ENCODE data around the gene TRAF7.

Gene TRAF7

DNA sequence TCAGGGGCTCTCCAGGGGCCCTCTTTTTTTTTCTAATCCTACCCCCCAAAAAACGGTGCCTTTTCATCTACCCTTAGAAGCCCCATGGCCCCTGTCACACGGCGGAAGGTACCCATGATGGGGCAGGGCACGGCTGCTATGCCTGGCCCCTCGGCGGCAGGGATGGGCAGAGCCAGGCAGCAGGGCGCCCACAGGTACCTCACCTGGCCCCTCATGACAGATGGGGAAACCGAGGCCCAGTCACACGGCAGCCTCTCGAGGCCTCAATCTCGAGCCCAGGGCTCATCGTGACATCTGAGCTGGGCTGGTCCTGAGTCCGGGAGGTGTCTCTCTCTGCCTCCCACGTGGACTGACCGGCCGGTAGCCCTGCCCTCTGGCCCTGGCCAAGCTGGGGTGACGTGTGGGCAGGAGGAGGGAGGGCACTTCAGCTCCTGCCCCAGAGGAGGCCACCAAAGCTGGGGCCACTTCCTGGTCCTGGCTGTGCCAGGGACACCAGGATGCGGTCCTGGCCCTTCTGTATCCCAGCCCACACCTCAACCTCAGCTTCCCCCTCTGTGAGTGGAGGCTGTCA is 11.6 kb downstream of the TRAF7 start:
- DNase-seq: no peak

DNA sequence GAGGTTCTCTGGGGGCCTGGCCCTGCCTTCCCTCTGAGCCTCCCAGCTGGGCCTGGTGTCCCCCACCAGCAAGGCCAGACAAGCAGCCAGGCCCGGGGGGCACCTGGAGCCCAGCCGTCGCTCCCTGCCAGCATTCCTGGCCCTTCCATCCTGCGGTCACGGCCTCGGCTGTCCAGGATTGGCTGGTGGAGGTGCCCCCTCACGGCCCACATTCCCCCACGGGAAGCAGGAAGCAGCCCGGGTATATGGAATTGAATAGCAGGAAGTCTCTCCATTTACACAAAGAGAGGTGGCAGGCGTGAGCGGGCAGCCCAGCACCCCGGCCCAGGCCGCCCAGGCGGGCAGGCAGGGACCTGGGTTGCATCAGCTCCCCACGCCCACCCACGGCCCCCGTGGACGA is 14.5 kb downstream of the TRAF7 start:
- DNase-seq: no peak

DNA sequence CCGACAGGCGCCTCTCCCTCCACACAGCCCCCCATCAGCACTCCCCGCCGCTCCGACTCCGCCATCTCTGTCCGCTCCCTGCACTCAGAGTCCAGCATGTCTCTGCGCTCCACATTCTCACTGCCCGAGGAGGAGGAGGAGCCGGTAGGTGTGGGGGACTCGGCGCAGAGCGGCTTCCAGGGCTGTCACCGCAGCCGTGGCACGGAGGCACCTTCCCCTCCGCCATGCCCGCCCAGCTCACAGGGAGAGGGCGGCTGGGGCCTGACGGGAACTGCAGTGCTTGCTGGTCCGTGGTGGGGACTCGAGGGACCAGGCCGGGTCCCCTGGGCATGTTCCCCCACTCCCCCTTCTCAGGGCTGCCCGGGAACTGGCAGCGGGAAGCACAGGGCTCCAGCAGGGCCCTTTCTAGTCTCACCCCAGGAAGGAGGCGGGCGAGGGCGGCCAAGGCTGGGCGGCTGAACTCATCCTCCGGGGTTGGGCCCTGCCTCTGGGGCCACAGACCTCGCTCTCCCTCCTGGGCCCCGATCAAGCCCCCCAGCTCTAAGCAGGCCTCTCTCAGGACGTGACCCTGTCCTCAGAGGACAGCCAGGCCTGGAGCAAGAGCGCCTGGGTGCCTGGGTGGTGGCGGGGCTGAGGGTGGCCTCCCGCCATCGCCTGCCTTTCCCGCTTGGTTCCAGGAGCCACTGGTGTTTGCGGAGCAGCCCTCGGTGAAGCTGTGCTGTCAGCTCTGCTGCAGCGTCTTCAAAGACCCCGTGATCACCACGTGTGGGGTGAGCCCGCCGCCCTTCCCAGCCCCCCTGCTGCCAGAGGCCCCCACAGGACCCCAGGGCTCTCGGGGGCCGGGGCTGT is 15.2 kb downstream of the TRAF7 start:
- no peak for DNase-seq

DNA sequence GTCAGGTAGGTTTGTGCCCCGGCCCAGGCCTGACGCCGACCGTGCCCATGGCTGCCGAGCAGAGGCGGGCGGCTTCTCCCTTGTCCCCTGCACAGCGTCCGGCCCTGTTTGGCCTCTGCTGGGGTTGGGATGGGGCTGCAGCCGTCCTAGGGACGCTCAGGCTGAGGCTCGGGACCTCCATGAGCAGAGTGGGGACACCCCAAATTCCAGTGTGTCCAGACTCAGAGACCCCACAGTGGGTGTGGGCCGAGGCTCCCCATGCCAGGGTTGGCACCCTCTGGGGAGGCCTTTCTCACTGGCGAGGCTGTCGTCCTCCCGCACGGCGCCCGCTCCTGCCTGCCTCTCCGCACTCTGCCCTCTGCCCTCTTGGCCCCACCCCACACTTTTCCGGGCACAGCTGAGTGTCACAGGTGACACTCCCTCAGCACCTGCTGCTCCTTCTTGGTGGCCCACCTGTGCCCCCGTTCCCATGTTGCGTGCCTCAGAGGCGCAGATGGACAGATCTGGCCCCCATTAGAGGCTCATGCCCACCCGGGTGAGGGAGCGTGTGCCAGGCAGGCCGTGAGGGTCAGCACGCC is 16.1 kb downstream of the TRAF7 start:
- no peak for DNase-seq

DNA sequence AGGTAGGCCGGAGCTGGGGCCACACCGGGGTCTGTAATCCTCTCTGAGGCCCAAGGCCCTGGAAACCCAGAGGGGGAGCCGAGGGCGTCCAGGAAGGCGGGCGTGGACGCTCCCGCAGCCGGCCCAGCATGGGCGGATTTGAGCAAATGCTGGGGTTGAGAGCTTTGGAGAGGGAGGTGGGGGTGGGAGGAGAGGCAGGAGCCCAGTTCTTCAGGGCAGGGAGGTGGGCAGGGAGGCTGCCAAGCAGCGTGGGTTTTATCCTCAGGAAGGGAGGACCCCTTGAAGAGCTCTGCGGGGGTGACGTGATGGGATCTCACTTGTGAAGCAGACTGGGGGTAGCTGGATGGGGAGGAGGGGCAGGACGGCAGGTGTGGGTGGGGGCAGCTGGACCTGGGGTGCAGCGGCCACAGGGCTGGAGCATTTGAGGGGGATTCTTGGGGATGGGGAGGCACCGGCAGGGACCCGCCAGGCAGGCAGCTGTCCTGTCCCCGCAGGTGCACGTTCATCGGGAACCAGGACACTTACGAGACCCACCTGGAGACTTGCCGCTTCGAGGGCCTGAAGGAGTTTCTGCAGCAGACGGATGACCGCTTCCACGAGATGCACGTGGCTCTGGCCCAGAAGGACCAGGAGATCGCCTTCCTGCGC is 17.2 kb downstream of the TRAF7 start:
- DNase-seq: no peak

DNA sequence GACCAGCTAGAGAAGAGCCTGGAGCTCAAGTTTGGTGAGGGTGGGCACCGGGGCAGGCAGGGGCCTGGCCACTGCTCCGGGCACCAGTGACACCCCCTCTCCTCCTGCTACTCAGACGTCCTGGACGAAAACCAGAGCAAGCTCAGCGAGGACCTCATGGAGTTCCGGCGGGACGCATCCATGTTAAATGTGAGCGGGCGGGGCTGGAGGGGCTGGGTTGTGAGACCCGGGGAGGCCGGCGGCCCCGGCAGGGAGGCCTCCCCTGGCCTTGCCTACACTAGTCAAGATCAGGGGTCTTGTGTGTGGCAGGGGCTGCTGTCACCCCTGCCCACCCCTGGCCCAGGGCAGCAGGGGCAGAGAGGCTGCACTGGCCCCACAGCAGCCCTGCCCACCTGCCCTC is 17.8 kb downstream of the TRAF7 start:
- no peak for DNase-seq

DNA sequence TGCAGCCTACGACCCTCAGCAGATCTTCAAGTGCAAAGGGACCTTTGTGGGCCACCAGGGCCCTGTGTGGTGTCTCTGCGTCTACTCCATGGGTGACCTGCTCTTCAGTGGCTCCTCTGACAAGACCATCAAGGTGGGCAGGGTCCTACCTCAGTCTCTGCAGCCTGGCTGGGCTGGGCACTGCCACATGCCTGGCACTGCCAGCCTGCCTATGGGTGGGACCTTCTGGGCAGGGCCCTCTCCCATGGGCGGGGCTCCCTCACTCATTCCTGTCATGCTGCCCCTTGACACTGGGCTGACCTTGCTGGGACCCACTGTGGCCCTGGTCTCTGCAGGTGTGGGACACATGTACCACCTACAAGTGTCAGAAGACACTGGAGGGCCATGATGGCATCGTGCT is 18.3 kb downstream of the TRAF7 start:
- DNase-seq: no peak

DNA sequence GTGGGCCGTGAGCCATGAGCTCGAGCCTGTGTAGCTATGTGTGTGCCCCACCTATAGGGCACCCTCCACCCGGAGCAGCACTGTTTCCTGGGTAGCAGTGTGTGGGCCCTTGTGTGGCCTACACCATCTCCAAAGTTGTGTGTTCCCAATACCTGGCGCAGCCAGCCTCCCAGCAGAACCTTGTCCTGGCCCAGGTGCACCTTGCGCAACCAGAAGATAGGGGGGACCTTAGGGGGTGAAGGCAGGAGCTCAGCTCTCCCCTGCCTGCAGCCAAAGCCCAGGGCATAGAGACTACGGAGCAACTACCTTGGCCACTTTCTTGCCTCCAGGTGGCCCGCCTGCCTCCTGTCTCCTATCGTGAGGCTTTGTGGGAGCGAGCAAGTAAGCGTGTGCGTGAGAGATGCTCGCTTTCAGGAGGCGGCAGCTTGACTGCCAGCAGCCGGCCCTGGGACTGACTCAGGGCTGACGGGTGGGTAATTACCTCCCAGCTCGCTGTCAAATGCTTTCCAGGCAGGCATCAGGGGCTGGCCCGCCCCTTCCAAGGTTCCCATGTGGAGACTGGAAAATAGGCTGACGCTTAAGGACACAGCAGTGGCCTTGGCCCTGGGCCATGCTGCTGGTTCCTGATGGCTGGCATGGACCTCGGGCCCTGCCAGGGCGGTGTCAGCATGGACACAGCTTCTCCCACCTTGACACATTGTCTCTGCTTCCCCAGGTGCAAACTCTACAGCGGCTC is 19.0 kb downstream of the TRAF7 start:
- DNase-seq: no peak

DNA sequence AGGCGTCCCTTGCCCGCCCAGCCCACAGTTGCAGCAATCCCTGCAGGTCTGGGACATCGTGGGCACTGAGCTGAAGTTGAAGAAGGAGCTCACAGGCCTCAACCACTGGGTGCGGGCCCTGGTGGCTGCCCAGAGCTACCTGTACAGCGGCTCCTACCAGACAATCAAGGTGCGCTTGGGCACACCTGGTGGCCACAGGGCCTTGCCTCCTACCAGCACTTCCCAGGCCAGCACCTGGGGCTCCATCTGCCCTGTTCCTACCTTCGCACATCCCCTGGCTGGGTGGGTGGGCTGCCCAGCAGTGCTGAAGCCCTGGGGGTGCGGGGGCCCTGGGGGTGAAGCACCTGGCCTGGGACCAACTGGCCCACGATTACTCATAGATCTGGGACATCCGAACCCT is 19.9 kb downstream of the TRAF7 start:
- DNase-seq: no peak

DNA sequence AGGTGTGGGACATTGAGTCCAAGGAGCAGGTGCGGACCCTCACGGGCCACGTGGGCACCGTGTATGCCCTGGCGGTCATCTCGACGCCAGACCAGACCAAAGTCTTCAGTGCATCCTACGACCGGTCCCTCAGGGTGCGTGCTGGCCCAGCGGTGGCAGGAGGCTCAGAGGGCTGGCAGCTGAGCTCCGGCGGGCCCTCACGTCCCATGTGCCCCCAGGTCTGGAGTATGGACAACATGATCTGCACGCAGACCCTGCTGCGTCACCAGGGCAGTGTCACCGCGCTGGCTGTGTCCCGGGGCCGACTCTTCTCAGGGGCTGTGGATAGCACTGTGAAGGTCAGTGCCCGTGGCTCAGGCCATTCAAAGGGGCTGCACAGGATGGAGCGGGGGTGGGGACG is 20.5 kb downstream of the TRAF7 start:
- DNase-seq: no peak

DNA sequence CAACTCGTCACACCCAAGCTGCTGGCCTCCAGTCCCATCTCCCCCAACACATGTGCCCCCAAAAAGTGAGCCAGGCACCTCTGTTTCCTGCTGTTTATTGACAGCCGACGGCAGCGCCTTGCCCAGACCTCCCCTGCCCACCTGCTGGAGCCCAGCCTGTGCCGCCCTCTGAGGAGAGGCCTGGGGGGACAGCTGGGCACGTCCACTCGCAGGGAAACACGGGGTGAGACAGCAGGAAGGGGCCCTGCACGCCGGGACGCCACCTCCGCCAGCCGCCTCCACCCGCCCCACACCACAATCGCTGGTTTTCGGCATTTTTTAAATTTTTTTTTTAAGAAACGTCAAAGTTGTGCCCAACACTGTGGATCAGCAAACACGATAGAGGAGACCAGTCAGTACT is 21.5 kb downstream of the TRAF7 start:
- no peak for DNase-seq

DNA sequence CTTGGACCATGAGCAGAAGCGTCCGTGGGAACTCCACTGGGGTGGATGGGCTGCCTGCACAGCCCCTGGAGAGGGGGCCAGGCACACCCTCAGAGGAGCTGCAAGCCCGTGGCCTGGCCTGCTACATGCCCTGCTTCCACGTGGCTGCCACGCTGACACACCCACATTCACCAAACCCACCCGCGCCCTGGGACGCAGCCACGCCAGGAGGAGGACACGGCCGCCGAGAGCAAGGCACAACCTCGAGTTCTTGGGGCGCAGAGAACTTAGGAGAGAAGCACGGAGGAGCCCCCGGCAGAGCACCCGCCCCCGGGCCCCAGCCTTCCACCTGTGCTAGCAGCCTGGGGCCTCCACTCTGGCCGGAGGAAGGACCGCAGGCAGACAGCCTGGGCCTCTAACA is 22.0 kb downstream of the TRAF7 start:
- DNase-seq: no peak

DNA sequence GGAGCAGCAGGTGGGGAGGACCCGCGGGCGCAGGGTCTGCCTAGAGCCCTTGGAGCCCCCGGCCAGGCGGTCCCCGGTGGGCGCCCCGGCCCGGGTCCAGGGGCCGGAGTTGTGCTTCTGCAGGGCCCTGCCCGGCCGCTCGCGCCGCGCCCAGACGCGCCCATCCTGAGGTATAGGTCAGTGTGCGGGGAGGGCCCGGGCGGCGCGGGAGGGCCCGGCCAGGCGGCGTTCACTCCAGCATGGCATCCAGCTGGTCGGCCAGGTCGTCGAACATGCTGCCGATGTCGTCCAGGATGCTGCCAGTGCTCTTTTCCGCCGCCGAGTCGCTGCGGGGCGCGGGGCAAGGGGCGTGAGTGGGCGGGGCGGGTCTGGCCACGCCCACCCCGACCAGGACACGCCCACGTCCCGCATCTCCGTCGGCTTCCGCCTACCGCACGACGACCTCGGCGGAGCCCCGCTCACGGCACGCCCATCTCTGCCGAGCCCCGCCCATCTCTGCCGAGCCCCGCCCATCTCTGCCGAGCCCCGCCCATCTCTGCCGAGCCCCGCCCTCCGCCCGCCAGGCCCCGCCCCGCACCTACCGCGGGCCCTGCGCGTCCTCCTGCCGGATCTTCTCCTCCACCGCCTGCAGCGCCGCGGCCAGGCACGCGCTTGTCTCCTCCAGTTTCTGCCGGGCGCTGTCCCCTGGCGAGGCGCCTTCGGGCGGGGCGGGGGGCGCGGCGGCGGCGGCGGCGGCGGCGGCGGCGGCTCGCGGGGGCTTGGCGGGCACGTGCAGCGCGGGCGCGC is 22.9 kb downstream of the TRAF7 start:
- no peak for DNase-seq

DNA sequence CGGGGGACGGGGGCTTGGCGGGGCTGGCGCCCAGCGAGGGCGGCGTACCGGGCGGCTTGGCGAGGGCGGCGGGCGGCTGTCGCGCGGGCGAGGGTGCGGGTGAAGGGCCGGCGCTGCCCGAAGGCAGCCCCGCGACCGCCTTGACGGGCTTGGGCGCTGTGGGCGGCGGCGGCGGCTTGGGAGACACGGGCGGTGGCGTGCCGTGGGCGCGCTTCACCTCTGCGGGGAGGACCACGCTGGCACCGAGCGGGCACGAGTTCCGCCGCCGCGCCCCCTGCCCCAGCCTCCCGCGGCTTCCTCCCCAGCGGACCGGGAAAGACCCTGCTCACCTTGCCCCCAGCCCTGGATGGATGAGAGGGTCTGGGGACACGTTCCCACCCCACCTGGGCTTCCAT is 23.5 kb downstream of the TRAF7 start:
- no peak for DNase-seq

DNA sequence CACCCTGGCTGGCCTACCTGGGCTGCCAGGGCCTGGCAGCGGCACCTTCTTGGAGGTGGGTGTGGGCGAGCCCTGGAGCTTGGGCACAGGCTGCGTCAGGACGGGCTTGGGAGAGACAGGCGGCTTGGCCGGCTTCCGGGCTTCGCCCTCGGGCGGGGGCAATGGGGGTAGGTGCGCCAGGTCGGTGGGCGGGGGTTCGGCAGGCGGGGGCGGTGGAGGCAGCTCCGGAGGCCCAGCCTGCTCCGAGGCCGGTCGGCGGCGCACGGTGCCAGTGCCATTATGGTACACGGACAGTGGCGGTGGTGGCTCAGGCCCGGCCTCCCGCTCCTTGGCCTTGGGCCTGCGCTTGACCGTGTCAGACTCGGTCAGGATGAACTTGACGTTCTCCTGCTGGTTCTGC is 24.0 kb downstream of the TRAF7 start:
- no peak for DNase-seq

DNA sequence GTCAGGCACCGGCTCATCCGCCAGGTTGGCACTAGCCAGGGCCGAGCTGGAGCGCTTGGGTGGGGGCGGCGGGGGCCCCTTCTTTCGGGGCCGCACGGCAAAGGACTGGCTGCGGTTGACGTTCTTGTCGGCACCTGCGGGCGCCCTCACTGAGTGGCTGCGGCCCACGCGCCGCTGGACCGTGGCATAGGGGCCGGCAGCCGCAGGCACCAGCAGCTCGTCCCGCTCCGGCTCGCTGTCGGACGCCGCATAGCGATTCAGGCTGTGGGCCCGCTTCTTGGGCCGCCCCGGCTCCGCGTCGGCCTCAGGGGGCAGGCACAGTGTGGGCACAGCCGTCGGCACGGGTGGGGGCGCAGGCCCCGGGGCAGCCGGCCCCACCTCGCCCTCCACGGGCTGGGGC is 24.9 kb downstream of the TRAF7 start:
- no peak for DNase-seq

DNA sequence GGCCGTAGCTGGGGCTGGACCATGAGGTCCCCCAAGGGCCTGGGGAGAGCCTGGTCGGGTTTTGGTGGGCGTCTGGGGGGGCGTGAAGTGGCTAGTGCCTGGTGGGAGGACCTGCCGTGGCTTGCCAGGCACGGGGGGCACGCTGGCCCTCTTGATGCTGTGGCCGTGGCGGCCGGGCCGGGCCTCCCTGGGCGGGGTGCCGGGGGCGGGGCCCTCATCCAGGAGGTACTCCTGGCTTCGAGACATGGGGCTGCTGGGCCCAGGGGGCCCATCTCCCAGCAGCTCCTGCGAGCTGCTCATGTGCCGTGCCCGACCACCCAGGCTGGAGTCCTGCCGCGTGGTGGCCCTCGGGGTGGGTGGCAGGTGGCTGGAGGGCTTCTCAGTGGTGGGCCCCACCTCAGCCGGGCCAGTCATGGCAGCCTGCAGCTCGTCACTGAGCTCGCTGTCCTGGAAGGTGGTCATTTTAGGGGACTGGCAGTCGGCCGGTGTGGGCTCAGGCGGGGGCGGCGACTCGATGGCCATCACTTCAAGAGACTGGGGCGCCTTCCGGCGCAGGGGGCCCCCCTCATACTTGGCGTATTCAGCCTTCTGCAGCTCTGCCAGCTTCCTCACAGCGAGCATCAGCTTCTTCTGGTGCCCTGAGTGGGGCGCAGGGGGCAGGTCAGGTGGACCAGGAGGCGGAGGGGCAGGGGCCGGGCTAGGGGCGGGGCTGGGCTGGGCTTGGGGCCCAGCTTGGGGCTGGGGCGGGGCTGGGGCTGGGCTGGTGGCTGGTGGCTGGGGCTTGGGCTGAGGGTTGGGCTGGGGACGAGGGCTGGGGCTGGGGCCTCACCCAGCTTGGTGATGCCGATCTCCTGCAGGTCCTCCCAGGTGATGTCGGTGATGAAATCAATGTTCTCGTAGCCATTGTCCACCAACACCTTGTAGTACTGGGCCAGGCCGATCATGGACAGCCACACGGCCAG is 25.7 kb downstream of the TRAF7 start:
- no peak for DNase-seq

DNA sequence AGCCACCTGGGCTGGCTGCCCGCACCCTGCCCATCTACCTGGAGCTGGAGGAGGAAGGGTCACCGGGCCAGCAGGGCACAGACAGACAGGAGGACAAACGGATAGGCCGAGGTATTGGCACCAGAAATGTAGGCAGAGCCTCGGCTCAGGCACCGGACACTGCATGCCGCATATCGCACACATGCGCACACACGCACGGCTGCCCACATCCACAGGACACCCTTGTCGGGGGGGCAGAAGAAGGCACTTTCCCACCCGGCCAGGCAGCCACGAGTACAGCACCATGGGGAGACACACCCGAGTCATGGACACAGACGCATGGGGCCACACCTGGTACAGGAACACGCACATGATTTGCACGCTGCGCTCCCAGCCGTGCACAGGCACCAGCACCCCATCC is 26.4 kb downstream of the TRAF7 start:
- no peak for DNase-seq

DNA sequence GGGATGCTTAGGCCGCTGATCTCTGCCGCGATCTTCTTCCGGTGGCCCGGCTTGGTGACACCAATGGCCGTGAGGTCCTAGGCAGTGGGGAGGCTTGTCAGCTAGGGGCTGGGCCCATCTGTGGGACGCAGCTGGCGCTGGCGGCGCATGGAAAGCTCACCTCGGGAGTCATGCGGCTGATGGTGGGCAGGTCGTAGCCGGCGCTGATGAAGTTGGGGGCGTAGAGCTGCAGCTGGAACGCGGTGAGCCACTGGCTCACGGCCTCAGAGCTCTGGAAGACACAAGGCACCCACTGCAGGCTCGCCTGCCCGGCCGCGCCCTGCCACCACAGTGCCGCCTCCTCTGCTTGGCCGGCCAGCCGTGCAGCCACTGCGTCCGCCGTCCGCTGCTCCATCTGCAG is 28.1 kb downstream of the TRAF7 start:
- DNase-seq: no peak

DNA sequence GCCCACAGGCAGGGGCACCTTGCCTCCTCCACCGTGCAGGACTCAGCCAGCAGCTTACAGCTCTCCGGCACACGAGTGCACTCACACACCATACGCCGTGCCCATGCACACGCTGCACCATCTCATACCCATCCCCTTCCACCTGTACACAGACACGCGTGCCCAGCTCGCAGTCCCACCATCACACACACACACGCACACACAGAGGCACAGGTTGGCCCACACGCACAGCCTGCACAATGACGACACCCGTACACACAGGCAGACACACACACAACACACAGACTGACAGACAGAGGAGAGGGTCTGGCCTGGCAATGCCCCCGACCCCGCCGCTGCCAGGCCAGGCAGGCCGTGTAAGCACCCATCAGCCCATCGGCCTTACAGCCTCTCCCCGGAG is 28.8 kb downstream of the TRAF7 start:
- DNase-seq: no peak

DNA sequence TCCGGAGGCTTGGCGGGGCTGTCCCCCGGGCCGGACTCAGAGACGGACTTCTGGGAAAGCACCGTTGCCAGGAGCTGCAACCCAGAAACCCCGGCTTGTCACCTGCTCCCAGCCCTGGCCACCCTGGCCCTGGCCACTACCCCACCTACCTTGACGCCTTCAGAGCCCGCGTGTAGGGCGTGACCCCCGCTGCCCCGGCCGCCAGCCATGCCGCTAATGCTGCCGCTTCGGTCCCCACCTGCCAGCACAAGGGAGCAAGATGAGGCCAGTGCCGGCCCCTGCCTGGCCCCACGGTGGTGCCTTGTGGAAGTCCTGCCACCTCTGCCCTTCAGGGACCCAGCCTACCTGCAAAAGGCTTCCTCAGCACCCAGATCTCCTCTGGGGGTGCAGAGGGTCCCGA is 29.4 kb downstream of the TRAF7 start:
- DNase-seq: no peak
